HepG2 (cell line): Measurements from ENCODE around the gene MYO3B. TPM values are rescaled to one million over a fixed set of nuclear protein-coding genes. Genes with fewer than 3 reads are reported as not detected.

Source experiments
- ATAC-seq: fragments of 200-7000 bp; cut with Tn5 transposase; 3 replicates; pipeline ENCODE4 v1.9.1; 2020; ENCODE audit warnings: mild to moderate bottlenecking, moderate library complexity
- BruUV-seq: library from RNA; stranded (reverse); fragments of 400-500 nt; replicated peaks from 2 replicates; lab custom pipeline; 2021; lab: Mats Ljungman, UMichigan
- CTCF ChIA-PET: fragments of 300-600 bp; formaldehyde crosslinking; extraction: SDS; loops from one replicate; lab custom pipeline; 2021; ENCODE audit warnings: low total read pairs, inconsistent platforms, low intra/inter-chr PET ratio; lab: Yijun Ruan, JAX
- POLR2A ChIA-PET: fragments of 350-600 bp; sonication (Branson Sonifier 250); formaldehyde crosslinking; loops from one replicate; lab custom pipeline; 2020; ENCODE audit warnings: antibody characterized with exemption, inconsistent platforms; lab: Yijun Ruan, JAX
- DNase-seq: peaks from one replicate; pipeline ENCODE4 v3.0.0-alpha.2; 2015; ENCODE audit warnings: low spot score
- FAIRE-seq: peaks from 3 replicates; lab custom pipeline; 2011; peaks lifted over from hg19 to GRCh38; lab: Jason Lieb, UNC
- H2AFZ ChIP-seq: one replicate; pipeline ENCODE4 v1.6.1; 2011; ENCODE audit warnings: low read length, inconsistent platforms
- H3K27ac ChIP-seq: fragments of 300-600 bp; 3 replicates; pipeline ENCODE4 v1.8.0; 2011; ENCODE audit warnings: mixed run types, mild to moderate bottlenecking, mixed read lengths, low read length, inconsistent platforms; ENCODE audit not compliant: insufficient read depth; ENCODE audit errors: extremely low read length
- H3K27me3 ChIP-seq, 2 experiments: fragments of 200-600 bp in 1 of 2; 2 replicates in 1 of 2; 3 replicates in 1 of 2; pipeline versions ENCODE4 v1.6.0 to v1.8.0; 2011; ENCODE audit warnings: low read length in 2 of 2, mild to moderate bottlenecking in 2 of 2, moderate library complexity in 2 of 2, inconsistent platforms in 1 of 2; ENCODE audit not compliant: insufficient read depth in 2 of 2, control insufficient read depth in 1 of 2
- H3K36me3 ChIP-seq, 2 experiments: fragments of 200-600 bp in 1 of 2; replicated peaks in 1 of 2; 2 replicates in 1 of 2; 3 replicates in 1 of 2; pipeline versions ENCODE4 v1.5.1 to v1.8.0; 2011; ENCODE audit warnings: low read length in 2 of 2, inconsistent platforms in 1 of 2; ENCODE audit not compliant: insufficient read depth in 2 of 2, control insufficient read depth in 1 of 2
- H3K4me1 ChIP-seq: 2 replicates; pipeline ENCODE4 v1.5.1; 2012; ENCODE audit warnings: low read length, inconsistent platforms; ENCODE audit not compliant: insufficient read depth
- H3K4me2 ChIP-seq: 2 replicates; pipeline ENCODE4 v1.6.0; 2011; ENCODE audit warnings: low read depth, low read length, inconsistent platforms
- H3K4me3 ChIP-seq, 3 experiments: fragments of 200-600 bp in 1 of 3; sonication (generic), shearing (Covaris generic) in 1 of 3; replicated peaks in 1 of 3; 2 replicates each; pipeline ENCODE4 v1.5.1; 2011 to 2016; ENCODE audit warnings: low read length in 3 of 3, inconsistent platforms in 2 of 3, low read depth in 2 of 3, mild to moderate bottlenecking in 2 of 3, control low read depth in 1 of 3, mixed read lengths in 1 of 3; ENCODE audit not compliant: insufficient read depth in 1 of 3
- H3K79me2 ChIP-seq: one replicate; pipeline ENCODE4 v1.6.1; 2011; ENCODE audit warnings: low read length, inconsistent platforms; ENCODE audit not compliant: insufficient read depth
- H3K9ac ChIP-seq: 2 replicates; pipeline ENCODE4 v1.6.0; 2011; ENCODE audit warnings: mild to moderate bottlenecking, low read depth, low read length, inconsistent platforms; ENCODE audit not compliant: insufficient read depth
- H3K9me3 ChIP-seq: 2 replicates; pipeline ENCODE4 v1.5.1; 2012; ENCODE audit warnings: mild to moderate bottlenecking, low read length
- H4K20me1 ChIP-seq: 2 replicates; pipeline ENCODE4 v1.6.0; 2011; ENCODE audit warnings: inconsistent platforms, mild to moderate bottlenecking, low read length, moderate library complexity; ENCODE audit not compliant: insufficient read depth
- ATF1 ChIP-seq: IDR thresholded peaks from 2 replicates; pipeline ENCODE4 v1.6.1; 2016; ENCODE audit warnings: mild to moderate bottlenecking, control low read depth
- HCFC1 ChIP-seq: fragments of 150-350 bp; IDR thresholded peaks from 2 replicates; pipeline ENCODE4 v1.6.1; 2014; ENCODE audit warnings: low read depth, low read length
- HNRNPK ChIP-seq: fragments of 200-400 bp; formaldehyde crosslinking; IDR thresholded peaks from 2 replicates; pipeline ENCODE4 v1.6.1; 2018; ENCODE audit warnings: low read length, low read depth, moderate library complexity, mild to moderate bottlenecking; ENCODE audit not compliant: poor library complexity, severe bottlenecking
- MIER2 ChIP-seq: IDR thresholded peaks from 2 replicates; pipeline ENCODE4 v1.6.1; 2016; ENCODE audit warnings: missing biosample characterization, missing genetic modification reagents
- MYNN ChIP-seq: sonication (generic); formaldehyde crosslinking; IDR thresholded peaks from 2 replicates; pipeline ENCODE4 v1.4.0; 2020; ENCODE audit warnings: mild to moderate bottlenecking, low read depth, missing genetic modification reagents
- YEATS2 ChIP-seq: sonication (generic); formaldehyde crosslinking; IDR thresholded peaks from 2 replicates; pipeline ENCODE4 v1.4.0; 2020; ENCODE audit warnings: missing genetic modification reagents, borderline replicate concordance
- ZBTB21 ChIP-seq: sonication (generic); formaldehyde crosslinking; IDR thresholded peaks from 2 replicates; pipeline ENCODE4 v1.4.0; 2020; ENCODE audit warnings: missing genetic modification reagents
- ZFP41 ChIP-seq: sonication (generic); formaldehyde crosslinking; IDR thresholded peaks from 2 replicates; pipeline ENCODE4 v1.4.0; 2020; ENCODE audit warnings: mild to moderate bottlenecking, missing genetic modification reagents, borderline replicate concordance
- ZMYM2 ChIP-seq: sonication (generic); formaldehyde crosslinking; IDR thresholded peaks from 2 replicates; pipeline ENCODE4 v1.8.0; 2022; ENCODE audit warnings: mild to moderate bottlenecking, missing genetic modification reagents
- ZMYM4 ChIP-seq: sonication (generic); formaldehyde crosslinking; IDR thresholded peaks from 2 replicates; pipeline ENCODE4 v1.8.1; 2023; ENCODE audit warnings: mild to moderate bottlenecking, missing genetic modification reagents
- ZNF138 ChIP-seq: sonication (generic); formaldehyde crosslinking; IDR thresholded peaks from 2 replicates; pipeline ENCODE4 v1.5.0; 2020; ENCODE audit warnings: mild to moderate bottlenecking, low read depth, missing genetic modification reagents
- ZNF446 ChIP-seq: sonication (generic); formaldehyde crosslinking; IDR thresholded peaks from 2 replicates; pipeline ENCODE4 v1.5.0; 2020; ENCODE audit warnings: mild to moderate bottlenecking, missing genetic modification reagents
- ZNF577 ChIP-seq: sonication (generic); formaldehyde crosslinking; IDR thresholded peaks from 2 replicates; pipeline ENCODE4 v1.4.0; 2020; ENCODE audit warnings: mild to moderate bottlenecking, low read depth, missing genetic modification reagents, borderline replicate concordance
- ZNF674 ChIP-seq: sonication (generic); formaldehyde crosslinking; IDR thresholded peaks from 2 replicates; pipeline ENCODE4 v1.5.0; 2020; ENCODE audit warnings: low read depth, mild to moderate bottlenecking, missing genetic modification reagents
- ZNF703 ChIP-seq: sonication (generic); formaldehyde crosslinking; IDR thresholded peaks from 2 replicates; pipeline ENCODE4 v1.5.1; 2020; ENCODE audit warnings: missing genetic modification reagents, mild to moderate bottlenecking, moderate library complexity, borderline replicate concordance
- ZNF75D ChIP-seq: sonication (generic); formaldehyde crosslinking; IDR thresholded peaks from 2 replicates; pipeline ENCODE4 v1.8.1; 2023; ENCODE audit warnings: missing genetic modification reagents, mild to moderate bottlenecking, borderline replicate concordance
- ZNF775 ChIP-seq: sonication (generic); formaldehyde crosslinking; IDR thresholded peaks from 2 replicates; pipeline ENCODE4 v1.4.0; 2020; ENCODE audit warnings: missing genetic modification reagents, mild to moderate bottlenecking, moderate library complexity, borderline replicate concordance
- WGBS: methylation state at CpG from one replicate; pipeline ENCODE4 v1.1.6; 2017; ENCODE audit warnings: low lambda C conversion rate; 5-methylcytosine and 5-hydroxymethylcytosine counted together
- in situ Hi-C: cut with HindIII; loops from 2 replicates; pipeline ENCODE4 v1.10.0; 2017; ENCODE audit warnings: low pct_unique_long_range_greater_than_20kb; ENCODE audit not compliant: extremely low pct_ligation_motif_present
- intact Hi-C: fragments of 100-400 bp; cut with micrococcal nuclease; formaldehyde crosslinking; loops from one replicate; pipeline ENCODE4 v1.10.0; 2022; ENCODE audit not compliant: unreplicated experiment
- polyA plus RNA-seq, 8 experiments: library from polyadenylated mRNA; depleted of rRNA in 3 of 8; stranded (reverse) in 7 of 8; unstranded in 1 of 8; fragments of >200 nt; fragmentation: Illumina TruSeq in 4 of 8; extraction: Trizol in 4 of 8; gene quantifications; 2 replicates each; pipeline versions ENCODE4 v1.2.1 to v1.2.3, GENCODE V29; 2011 to 2016; ENCODE audit warnings: low read depth in 4 of 8, missing spikeins in 1 of 8, mixed read lengths in 1 of 8; ENCODE audit not compliant: insufficient read depth in 1 of 8
- total RNA-seq, 5 experiments: library from RNA; depleted of rRNA; stranded (reverse); fragments of >200 nt; fragmentation: Illumina TruSeq; extraction: Trizol; gene quantifications; 2 replicates each; pipeline ENCODE4 v1.2.3, GENCODE V29; 2016; ENCODE audit warnings: low read depth in 1 of 5
- TF ChIP-seq, protein P1 (sequence below): sonication (generic); formaldehyde crosslinking; IDR thresholded peaks from 2 replicates; pipeline ENCODE4 v1.4.0; 2020; ENCODE audit warnings: mild to moderate bottlenecking, missing genetic modification reagents

The MYO3B gene
- total and polyA plus RNA-seq, 2 of the 13 experiments (the other 11 are each of a cell fraction or from before 2014, with no cell fraction given), result 0.01 TPM; not detected in 1

- ChIA-PET POLR2A (no interaction called here), CTCF (no interaction called here)
- no peaks in the 10 kb centered on the region for H4K20me1 ChIP-seq
- H3K9ac ChIP-seq, result no peak overlapping the region
- intact Hi-C loops, result no loop called here
- H3K27ac ChIP-seq, result no peak overlapping the region
- H3K27me3 ChIP-seq, result no peaks in the 10 kb centered on the region; a peak in 1 of 5 replicates
- in situ Hi-C loops, result no loop called here
- ATAC-seq, result no peak
- no peaks in the 10 kb centered on the region for H3K79me2 ChIP-seq
- H3K36me3 ChIP-seq, result no peaks in the 10 kb centered on the region
- 43% methylated on average over 5 of the region's 5 CpGs for WGBS
- BruUV-seq, result no TSS peak
- peaks cover 10% of the 10 kb centered on the region; the same call in 1 of the 2 replicates for H3K4me1 ChIP-seq
- TF ChIP-seq MYNN (CRISPR knock-in tag) (no peak), HCFC1 (no peak), ZNF446 (no peak), ZNF775 (no peak), ZNF75D (CRISPR knock-in tag) (no peak), ATF1 (CRISPR knock-in tag) (no peak), ZNF577 (no peak), HNRNPK (no peak), ZFP41 (CRISPR knock-in tag) (no peak), ZMYM4 (CRISPR knock-in tag) (no peak), ZNF703 (CRISPR knock-in tag) (no peak), MIER2 (CRISPR knock-in tag) (no peak), ZNF674 (CRISPR knock-in tag) (no peak), YEATS2 (CRISPR knock-in tag) (no peak), ZNF138 (CRISPR knock-in tag) (no peak), ZMYM2 (CRISPR knock-in tag) (no peak), ZBTB21 (CRISPR knock-in tag) (no peak)
- TF ChIP-seq, protein P1, sequence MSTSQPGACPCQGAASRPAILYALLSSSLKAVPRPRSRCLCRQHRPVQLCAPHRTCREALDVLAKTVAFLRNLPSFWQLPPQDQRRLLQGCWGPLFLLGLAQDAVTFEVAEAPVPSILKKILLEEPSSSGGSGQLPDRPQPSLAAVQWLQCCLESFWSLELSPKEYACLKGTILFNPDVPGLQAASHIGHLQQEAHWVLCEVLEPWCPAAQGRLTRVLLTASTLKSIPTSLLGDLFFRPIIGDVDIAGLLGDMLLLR, result no peak
- TF ChIP-seq, all 625 proteins: peak for 0
- no peak overlapping the region for H3K4me2 ChIP-seq
- H3K4me3 ChIP-seq, result no peak overlapping the region
- H3K9me3 ChIP-seq, result no peaks in the 10 kb centered on the region
- FAIRE-seq (no peak), DNase-seq (no peak)
- H2AFZ ChIP-seq, result no peak overlapping the region
These were observed 128.4 kb downstream of the MYO3B start for GRCh38 chr2:170306293-170306873.
